ENCODE results near the gene PPIH. TPM values are rescaled to one million over a fixed set of nuclear protein-coding genes. Genes with fewer than 3 reads are reported as not detected.
"Not testable (repeated sequence)": the region's sequence is repeated elsewhere in the genome, so short reads cannot be mapped to it uniquely, and the experiment has no call there.

PPIH gene
- total and polyA plus RNA-seq, 2 experiments from 2014 or later: 66.5 to 122 TPM

DNA sequence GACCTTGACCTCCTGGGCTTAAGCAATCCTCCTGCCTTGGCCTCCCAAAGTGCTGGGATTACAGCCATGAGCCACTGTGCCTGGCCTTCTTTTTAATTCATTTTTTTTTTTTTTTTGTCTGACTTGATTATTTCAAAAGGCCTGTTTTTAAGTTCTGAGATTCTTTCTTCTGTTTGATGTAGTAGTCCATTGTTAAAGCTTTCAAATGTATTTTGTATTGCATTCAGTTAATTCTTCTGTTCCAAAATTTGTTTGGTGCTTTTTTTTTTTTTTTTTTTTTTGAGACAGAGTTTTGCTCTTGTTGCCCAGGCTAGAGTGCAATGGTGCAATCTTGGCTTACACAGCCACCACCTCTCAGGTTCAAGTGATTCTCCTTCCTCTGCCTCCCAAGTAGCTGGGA is 56.2 kb downstream of the PPIH start:
- not testable (repeated sequence) for H3K27me3 Mint-ChIP-seq (ENCODE audit: insufficient read depth, low read depth, poor library complexity); H3K9me2 ChIP-seq (ENCODE audit: insufficient read depth); H3K4me1 ChIP-seq (ENCODE audit: insufficient read depth); H3K9me3 Mint-ChIP-seq; H3K27ac ChIP-seq (ENCODE audit: low read depth); H3F3A ChIP-seq (replicated peaks; ENCODE audit: low read depth); H3K4me3 Mint-ChIP-seq; H3K4me1 Mint-ChIP-seq; DNase-seq (ENCODE audit: low spot score); H3K4me3 ChIP-seq; ATAC-seq; H3K27ac Mint-ChIP-seq; H3K36me3 ChIP-seq (ENCODE audit: insufficient read depth); H3K4me2 ChIP-seq; H3K27me3 ChIP-seq (ENCODE audit: insufficient read depth); H2AFZ ChIP-seq
- Histone ChIP-seq H4K20me1 (replicated peaks; ENCODE audit: insufficient read depth) (peaks cover 24% of the 10 kb centered on the region), H3K79me2 (replicated peaks; ENCODE audit: insufficient read depth) (peaks cover 48% of the 10 kb centered on the region)
- H3K36me3 Mint-ChIP-seq (ENCODE audit: low read depth): peaks cover 33% of the 10 kb centered on the region; the same call in 2 of the 3 replicates

GRCh38 chr1:42720868-42721267 is 62.6 kb downstream of the PPIH start:
- no peaks in the 10 kb centered on the region for H3K27me3 ChIP-seq (ENCODE audit: insufficient read depth)
- TF ChIP-seq EZH2 (IDR thresholded peaks at IDR 0.05; ENCODE audit: low read depth, unreplicated experiment) (no peak), POLR2AphosphoS5 (IDR thresholded peaks at IDR 0.05; ENCODE audit: low read depth) (no peak), JUNB (IDR thresholded peaks at IDR 0.05; ENCODE audit: unreplicated experiment) (no peak), ZNF331 (CRISPR knock-in tag; IDR thresholded peaks at IDR 0.05; ENCODE audit: low read depth) (no peak), ZNF114 (CRISPR knock-in tag; IDR thresholded peaks at IDR 0.05) (no peak), ETS1 (IDR thresholded peaks at IDR 0.05) (no peak), NANOG (IDR thresholded peaks at IDR 0.05; ENCODE audit: borderline replicate concordance) (no peak), CTCF (conservative IDR thresholded peaks at IDR 0.05; ENCODE audit: low read depth in 2 of 2) (no peak), STAT1 (IDR thresholded peaks at IDR 0.05; ENCODE audit: unreplicated experiment) (no peak), CREB1 (CRISPR knock-in tag; IDR thresholded peaks at IDR 0.05; ENCODE audit: low read depth) (no peak), EZH2phosphoT487 (IDR thresholded peaks at IDR 0.05; ENCODE audit: unreplicated experiment) (no peak)
- TF ChIP-seq, protein P1, sequence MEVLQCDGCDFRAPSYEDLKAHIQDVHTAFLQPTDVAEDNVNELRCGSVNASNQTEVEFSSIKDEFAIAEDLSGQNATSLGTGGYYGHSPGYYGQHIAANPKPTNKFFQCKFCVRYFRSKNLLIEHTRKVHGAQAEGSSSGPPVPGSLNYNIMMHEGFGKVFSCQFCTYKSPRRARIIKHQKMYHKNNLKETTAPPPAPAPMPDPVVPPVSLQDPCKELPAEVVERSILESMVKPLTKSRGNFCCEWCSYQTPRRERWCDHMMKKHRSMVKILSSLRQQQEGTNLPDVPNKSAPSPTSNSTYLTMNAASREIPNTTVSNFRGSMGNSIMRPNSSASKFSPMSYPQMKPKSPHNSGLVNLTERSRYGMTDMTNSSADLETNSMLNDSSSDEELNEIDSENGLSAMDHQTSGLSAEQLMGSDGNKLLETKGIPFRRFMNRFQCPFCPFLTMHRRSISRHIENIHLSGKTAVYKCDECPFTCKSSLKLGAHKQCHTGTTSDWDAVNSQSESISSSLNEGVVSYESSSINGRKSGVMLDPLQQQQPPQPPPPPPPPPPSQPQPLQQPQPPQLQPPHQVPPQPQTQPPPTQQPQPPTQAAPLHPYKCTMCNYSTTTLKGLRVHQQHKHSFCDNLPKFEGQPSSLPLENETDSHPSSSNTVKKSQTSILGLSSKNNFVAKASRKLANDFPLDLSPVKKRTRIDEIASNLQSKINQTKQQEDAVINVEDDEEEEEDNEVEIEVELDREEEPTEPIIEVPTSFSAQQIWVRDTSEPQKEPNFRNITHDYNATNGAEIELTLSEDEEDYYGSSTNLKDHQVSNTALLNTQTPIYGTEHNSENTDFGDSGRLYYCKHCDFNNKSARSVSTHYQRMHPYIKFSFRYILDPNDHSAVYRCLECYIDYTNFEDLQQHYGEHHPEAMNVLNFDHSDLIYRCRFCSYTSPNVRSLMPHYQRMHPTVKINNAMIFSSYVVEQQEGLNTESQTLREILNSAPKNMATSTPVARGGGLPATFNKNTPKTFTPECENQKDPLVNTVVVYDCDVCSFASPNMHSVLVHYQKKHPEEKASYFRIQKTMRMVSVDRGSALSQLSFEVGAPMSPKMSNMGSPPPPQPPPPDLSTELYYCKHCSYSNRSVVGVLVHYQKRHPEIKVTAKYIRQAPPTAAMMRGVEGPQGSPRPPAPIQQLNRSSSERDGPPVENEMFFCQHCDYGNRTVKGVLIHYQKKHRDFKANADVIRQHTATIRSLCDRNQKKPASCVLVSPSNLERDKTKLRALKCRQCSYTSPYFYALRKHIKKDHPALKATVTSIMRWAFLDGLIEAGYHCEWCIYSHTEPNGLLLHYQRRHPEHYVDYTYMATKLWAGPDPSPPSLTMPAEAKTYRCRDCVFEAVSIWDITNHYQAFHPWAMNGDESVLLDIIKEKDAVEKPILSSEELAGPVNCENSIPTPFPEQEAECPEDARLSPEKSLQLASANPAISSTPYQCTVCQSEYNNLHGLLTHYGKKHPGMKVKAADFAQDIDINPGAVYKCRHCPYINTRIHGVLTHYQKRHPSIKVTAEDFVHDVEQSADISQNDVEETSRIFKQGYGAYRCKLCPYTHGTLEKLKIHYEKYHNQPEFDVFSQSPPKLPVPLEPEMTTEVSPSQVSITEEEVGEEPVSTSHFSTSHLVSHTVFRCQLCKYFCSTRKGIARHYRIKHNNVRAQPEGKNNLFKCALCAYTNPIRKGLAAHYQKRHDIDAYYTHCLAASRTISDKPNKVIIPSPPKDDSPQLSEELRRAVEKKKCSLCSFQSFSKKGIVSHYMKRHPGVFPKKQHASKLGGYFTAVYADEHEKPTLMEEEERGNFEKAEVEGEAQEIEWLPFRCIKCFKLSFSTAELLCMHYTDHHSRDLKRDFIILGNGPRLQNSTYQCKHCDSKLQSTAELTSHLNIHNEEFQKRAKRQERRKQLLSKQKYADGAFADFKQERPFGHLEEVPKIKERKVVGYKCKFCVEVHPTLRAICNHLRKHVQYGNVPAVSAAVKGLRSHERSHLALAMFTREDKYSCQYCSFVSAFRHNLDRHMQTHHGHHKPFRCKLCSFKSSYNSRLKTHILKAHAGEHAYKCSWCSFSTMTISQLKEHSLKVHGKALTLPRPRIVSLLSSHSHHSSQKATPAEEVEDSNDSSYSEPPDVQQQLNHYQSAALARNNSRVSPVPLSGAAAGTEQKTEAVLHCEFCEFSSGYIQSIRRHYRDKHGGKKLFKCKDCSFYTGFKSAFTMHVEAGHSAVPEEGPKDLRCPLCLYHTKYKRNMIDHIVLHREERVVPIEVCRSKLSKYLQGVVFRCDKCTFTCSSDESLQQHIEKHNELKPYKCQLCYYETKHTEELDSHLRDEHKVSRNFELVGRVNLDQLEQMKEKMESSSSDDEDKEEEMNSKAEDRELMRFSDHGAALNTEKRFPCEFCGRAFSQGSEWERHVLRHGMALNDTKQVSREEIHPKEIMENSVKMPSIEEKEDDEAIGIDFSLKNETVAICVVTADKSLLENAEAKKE (CRISPR knock-in tag; IDR thresholded peaks at IDR 0.05): no peak

More at GRCh38 chr1:42720868-42721267, 62.6 kb downstream of the PPIH start:
- ATAC-seq (peak; percentile 43), DNase-seq (ENCODE audit: low spot score) (no peak)
- H3K4me1 ChIP-seq (ENCODE audit: insufficient read depth): 0 out of 2 replicates have a peak, but pooled peaks cover 4% of the 10 kb centered on the region
- H3F3A ChIP-seq (replicated peaks; ENCODE audit: low read depth): 0 out of 2 replicates have a peak, but pooled peaks cover 9% of the 10 kb centered on the region
- H3K4me2 ChIP-seq: no peak overlapping the region
- Mint-ChIP-seq H3K4me1 (no peaks in the 10 kb centered on the region), H3K4me3 (no peak overlapping the region), H3K27me3 (ENCODE audit: insufficient read depth, low read depth, poor library complexity) (peaks cover 5% of the 10 kb centered on the region), H3K9me3 (no peaks in the 10 kb centered on the region; the same call in 2 of the 3 replicates), H3K27ac (no peak overlapping the region), H3K36me3 (ENCODE audit: low read depth) (no peaks in the 10 kb centered on the region)
- H3K4me3 ChIP-seq: no peak overlapping the region
- peaks cover 8% of the 10 kb centered on the region; the same call in 1 of the 2 replicates for H4K20me1 ChIP-seq (replicated peaks; ENCODE audit: insufficient read depth)
- no peaks in the 10 kb centered on the region for H3K79me2 ChIP-seq (replicated peaks; ENCODE audit: insufficient read depth)
- H3K36me3 ChIP-seq (ENCODE audit: insufficient read depth): no peaks in the 10 kb centered on the region
- H3K9me2 ChIP-seq (ENCODE audit: insufficient read depth): no peaks in the 10 kb centered on the region
- no peak overlapping the region for H2AFZ ChIP-seq
- H3K27ac ChIP-seq (ENCODE audit: low read depth): no peak overlapping the region

All from GM23338 (cell line).